Tongue (tissue), 2 donors: ENCODE measurements around the gene PIP5K1B. TPM values are rescaled to one million over a fixed set of nuclear protein-coding genes. Genes with fewer than 3 reads are reported as not detected.

Experiments used
- DNase-seq: peaks from one replicate; pipeline ENCODE4 v3.0.0-alpha.2; 2015
- total RNA-seq: library from RNA; depleted of rRNA; stranded (reverse); fragments of >200 nt; gene quantifications from one replicate; pipeline ENCODE4 v1.2.3, GENCODE V29; 2014

Gene PIP5K1B
- total RNA-seq, 1 donor from 2014 or later: 4.5 TPM

- no peak for DNase-seq
Measured at GRCh38 chr9:68859347-68859746, 154.3 kb downstream of the PIP5K1B start.

GRCh38 chr9:68860419-68860818 lies 155.4 kb downstream of the PIP5K1B start:
- DNase-seq: no peak

- no peak for DNase-seq
Measured at GRCh38 chr9:68861436-68861835, 156.4 kb downstream of the PIP5K1B start.

- no peak for DNase-seq
Measured at GRCh38 chr9:68867066-68867465, 162.0 kb downstream of the PIP5K1B start.

- DNase-seq: no peak
Measured at GRCh38 chr9:68869022-68869421, 164.0 kb downstream of the PIP5K1B start.

GRCh38 chr9:68870086-68870485 lies 165.0 kb downstream of the PIP5K1B start:
- DNase-seq: no peak

- no peak for DNase-seq
Measured at GRCh38 chr9:68871236-68871635, 166.2 kb downstream of the PIP5K1B start.

GRCh38 chr9:68872026-68872501 lies 167.0 kb downstream of the PIP5K1B start:
- DNase-seq: no peak

GRCh38 chr9:68873179-68873578 lies 168.1 kb downstream of the PIP5K1B start:
- no peak for DNase-seq

- no peak for DNase-seq
Measured at GRCh38 chr9:68876273-68876672, 171.2 kb downstream of the PIP5K1B start.

- DNase-seq: no peak
Measured at GRCh38 chr9:68876681-68877080, 171.6 kb downstream of the PIP5K1B start.

- DNase-seq: no peak
Measured at GRCh38 chr9:68877219-68877618, 172.2 kb downstream of the PIP5K1B start.

GRCh38 chr9:68878450-68878849 lies 173.4 kb downstream of the PIP5K1B start:
- DNase-seq: no peak

GRCh38 chr9:68883224-68883623 lies 178.2 kb downstream of the PIP5K1B start:
- no peak for DNase-seq

GRCh38 chr9:68887232-68887631 lies 182.2 kb downstream of the PIP5K1B start:
- DNase-seq: no peak

GRCh38 chr9:68894502-68894901 lies 189.5 kb downstream of the PIP5K1B start:
- DNase-seq: no peak

- DNase-seq: no peak
Measured at GRCh38 chr9:68895741-68896478, 190.9 kb downstream of the PIP5K1B start.

- no peak for DNase-seq
Measured at GRCh38 chr9:68896486-68896885, 191.4 kb downstream of the PIP5K1B start.

GRCh38 chr9:68897577-68898145 lies 192.6 kb downstream of the PIP5K1B start:
- no peak for DNase-seq

GRCh38 chr9:68898781-68899439 lies 193.9 kb downstream of the PIP5K1B start:
- DNase-seq: no peak

- no peak for DNase-seq
Measured at GRCh38 chr9:68904454-68904853, 199.4 kb downstream of the PIP5K1B start.

GRCh38 chr9:68905129-68905528 lies 200.1 kb downstream of the PIP5K1B start:
- no peak for DNase-seq

GRCh38 chr9:68907910-68908309 lies 202.9 kb downstream of the PIP5K1B start:
- no peak for DNase-seq

GRCh38 chr9:68912561-68912960 lies 207.5 kb downstream of the PIP5K1B start:
- DNase-seq: no peak
